GM18909 (cell line): ENCODE results near the gene SEC11A.
A peak's percentile ranks its signal among the peaks of the same experiment; 100 is the strongest.
"Not testable (repeated sequence)": the region's sequence is repeated elsewhere in the genome, so short reads cannot be mapped to it uniquely, and the experiment has no call there.

Experiments
- ATAC-seq: cut with Tn5 transposase; IDR thresholded peaks from one replicate; pipeline ENCODE4 v1.9.1; 2021; ENCODE audit warnings: mild to moderate bottlenecking; ENCODE audit not compliant: unreplicated experiment, poor library complexity

SEC11A gene

GRCh38 chr15:84647726-84648125 lies 68.2 kb downstream of the SEC11A start:
- no peak for ATAC-seq

GRCh38 chr15:84645997-84646396 lies 69.9 kb downstream of the SEC11A start:
- no peak for ATAC-seq

GRCh38 chr15:84645496-84645895 lies 70.4 kb downstream of the SEC11A start:
- ATAC-seq, result no peak

GRCh38 chr15:84643838-84644237 lies 72.1 kb downstream of the SEC11A start:
- ATAC-seq, result no peak

- ATAC-seq, result not testable (repeated sequence)
These were observed 73.3 kb downstream of the SEC11A start for GRCh38 chr15:84642640-84643039.

GRCh38 chr15:84641871-84642270 lies 74.1 kb downstream of the SEC11A start:
- not testable (repeated sequence) for ATAC-seq

DNA sequence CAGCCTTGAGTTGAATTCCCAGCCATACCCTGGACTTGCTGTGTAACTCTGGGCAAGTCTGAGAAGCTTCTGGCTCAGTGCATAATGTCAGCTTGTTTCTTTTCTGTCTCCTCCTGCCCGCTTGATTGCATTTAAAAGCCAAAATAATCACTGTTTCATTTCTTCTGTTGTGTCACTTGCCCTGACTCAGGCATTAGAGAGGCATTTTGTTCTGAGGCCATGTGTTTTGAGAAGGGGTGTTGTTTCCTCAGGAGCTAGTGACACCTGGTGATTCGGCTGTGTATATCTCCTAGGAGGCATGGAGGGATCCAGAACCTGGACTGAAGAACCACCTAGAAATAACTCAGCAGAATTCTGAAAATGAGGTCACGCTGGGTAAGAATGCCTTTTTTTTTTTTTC lies 77.8 kb downstream of the SEC11A start:
- no peak for ATAC-seq

DNA sequence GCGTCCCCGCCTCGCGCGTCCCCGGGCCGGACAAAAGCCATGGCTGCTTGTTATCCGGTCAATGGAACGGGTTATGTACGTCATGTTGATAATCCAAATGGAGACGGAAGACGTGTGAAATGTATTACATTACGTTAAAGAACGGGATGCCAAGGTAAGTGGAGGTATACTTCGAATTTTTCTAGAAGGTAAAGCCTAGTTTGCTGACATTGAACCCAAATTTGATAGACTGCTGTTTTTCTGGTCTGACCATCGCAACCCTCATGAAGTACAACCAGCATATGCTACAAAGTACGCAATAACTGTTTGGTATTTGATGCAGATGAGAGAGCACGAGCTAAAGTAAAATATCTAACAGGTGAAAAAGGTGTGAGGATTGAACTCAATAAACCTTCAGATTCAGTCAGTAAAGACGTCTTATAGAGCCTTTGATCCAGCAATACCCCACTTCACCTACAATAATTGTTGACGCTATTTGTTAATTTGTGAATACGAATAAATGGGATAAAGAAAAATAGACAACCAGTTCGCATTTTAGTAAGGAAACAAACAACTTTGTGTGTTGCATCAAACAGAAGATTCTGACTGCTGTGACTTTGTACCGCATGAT lies 81.6 kb downstream of the SEC11A start:
- ATAC-seq, result no peak

- ATAC-seq, result peak; percentile 52
These were observed 82.4 kb downstream of the SEC11A start for GRCh38 chr15:84633311-84634227.

DNA sequence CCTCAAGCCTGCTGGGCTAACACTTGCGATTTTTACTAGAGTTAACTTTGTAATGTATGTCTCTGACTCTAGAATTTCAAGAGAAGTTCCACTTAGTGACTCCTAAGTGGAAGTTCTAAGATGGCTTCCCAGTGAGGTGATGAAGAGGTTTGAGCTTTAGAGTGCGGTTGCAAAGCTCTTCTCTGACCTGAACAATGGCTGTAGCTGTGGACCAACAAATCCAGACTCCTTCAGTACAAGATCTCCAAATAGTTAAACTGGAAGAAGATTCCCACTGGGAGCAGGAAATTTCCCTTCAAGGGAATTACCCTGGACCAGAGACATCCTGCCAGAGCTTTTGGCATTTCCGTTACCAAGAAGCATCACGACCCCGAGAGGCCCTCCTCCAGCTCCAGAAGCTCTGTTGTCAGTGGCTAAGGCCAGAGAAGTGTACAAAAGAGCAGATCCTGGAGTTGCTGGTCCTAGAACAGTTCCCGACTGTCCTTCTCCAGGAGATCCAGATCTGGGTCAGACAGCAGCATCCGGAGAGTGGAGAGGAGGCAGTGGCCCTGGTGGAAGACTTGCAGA lies 84.2 kb downstream of the SEC11A start:
- no peak for ATAC-seq

DNA sequence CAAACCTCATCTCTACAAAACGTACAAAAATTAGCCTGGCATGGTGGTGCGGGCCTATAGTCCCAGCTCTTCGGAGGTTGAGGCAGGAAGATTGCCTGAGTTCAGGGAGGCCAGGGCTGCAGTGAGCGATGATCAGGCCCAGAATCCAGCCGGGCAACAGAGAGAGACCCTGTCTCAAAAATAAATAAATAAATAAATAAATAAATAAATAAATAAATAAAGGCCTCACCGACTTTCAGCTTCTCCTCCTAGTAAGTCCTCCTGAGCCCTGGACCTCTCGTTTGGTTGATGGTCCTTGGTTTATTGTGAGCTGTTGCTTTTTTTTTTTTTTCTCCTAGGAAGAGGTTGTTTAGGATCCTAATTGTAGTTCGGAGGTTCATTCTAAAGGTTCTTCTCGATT lies 86.9 kb downstream of the SEC11A start:
- ATAC-seq, result no peak

DNA sequence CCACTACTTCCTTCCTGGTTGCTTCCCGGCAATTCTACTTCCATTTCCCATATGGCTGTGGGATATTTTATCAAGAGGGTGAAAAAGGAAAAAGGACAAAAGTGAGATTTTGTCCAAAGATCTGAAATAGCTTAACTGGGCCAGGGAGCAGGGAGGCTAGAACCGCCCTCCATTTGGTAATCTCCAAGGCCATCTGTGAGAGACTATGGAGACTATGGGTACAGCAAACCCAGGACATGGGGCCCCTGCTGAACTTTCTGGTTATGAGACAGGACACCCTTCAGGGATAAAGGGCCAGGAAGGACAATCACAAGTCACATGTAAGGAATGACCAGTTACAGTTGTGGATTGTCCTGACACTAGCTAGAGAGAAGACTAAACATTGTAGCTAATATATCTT lies 90.8 kb downstream of the SEC11A start:
- ATAC-seq, result no peak

GRCh38 chr15:84624359-84624758 lies 91.6 kb downstream of the SEC11A start:
- no peak for ATAC-seq

GRCh38 chr15:84621358-84621979 lies 94.5 kb downstream of the SEC11A start:
- ATAC-seq, result no peak

- no peak for ATAC-seq
These were observed 95.3 kb downstream of the SEC11A start for GRCh38 chr15:84620626-84621025.
